Hindlimb muscle (tissue), 1 donor: ENCODE results near the gene WASHC2C. TPM values are rescaled to one million over a fixed set of nuclear protein-coding genes. Genes with fewer than 3 reads are reported as not detected.

Source experiments
- polyA plus RNA-seq: library from polyadenylated mRNA; unstranded; fragments of 120-200 nt; gene quantifications from one replicate; pipeline ENCODE4 v1.2.1, GENCODE V29; 2013; ENCODE audit not compliant: insufficient read length

The WASHC2C gene
- polyA plus RNA-seq, 1 donor = 29.7 TPM

Other genes starting within 250 kb of the WASHC2C start
- 10.0 TPM for gene ZFAND4, start 54.5 kb upstream of the WASHC2C start, polyA plus RNA-seq
- gene AGAP4, start 120.2 kb downstream of the WASHC2C start, polyA plus RNA-seq = 21.7 TPM
- 49.5 TPM for gene TIMM23, start 245.2 kb downstream of the WASHC2C start, polyA plus RNA-seq